ENCODE results near the gene TBC1D22B. TPM values are rescaled to one million over a fixed set of nuclear protein-coding genes. Genes with fewer than 3 reads are reported as not detected.

The TBC1D22B gene
- total and polyA plus RNA-seq, 2 experiments from 2014 or later, result 9.1 to 19.9 TPM

DNA sequence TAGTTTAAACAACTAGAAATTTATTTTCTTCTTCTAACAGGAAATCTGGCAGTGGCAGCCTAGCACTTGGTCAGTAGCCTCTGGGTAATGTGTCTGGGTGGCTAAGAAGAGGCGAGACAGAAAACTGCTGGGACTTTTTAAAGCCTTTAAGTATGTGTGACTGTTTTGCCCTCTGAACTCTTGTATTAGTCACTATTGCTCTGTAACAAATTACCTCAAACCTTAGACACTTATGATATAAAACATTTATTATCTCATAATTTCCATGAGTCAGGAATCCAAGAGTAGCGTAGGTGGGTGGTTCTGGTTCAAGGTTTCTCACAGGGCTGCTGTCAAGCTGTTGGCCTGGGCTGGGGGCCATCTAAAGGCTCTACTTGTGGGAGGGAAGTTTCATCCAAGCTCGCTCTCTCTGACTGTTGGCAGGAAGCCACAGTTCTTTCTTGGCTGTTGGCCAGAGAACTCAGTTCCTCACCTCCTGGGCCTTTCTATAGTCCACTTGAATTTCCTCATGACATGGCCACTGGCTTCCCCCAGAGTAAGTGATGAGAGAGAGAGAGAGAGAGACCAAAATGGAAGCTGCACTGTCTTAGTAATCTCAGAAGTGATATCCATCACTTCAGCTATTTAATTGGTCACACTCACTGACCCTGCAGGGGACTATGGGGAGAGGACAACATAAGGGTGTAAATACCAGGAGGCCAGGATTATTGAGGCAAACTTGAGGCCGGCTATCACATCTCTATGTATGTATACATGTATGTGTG is 17.4 kb upstream of the TBC1D22B start:
- Histone ChIP-seq H3K36me3 (ENCODE audit: insufficient read depth) (no peaks in the 10 kb centered on the region), H3K4me2 (no peak overlapping the region), H2AFZ (no peak overlapping the region), H3K27me3 (ENCODE audit: insufficient read depth) (no peaks in the 10 kb centered on the region), H3K27ac (ENCODE audit: low read depth) (no peak overlapping the region; the same call in 1 of the 2 replicates), H4K20me1 (replicated peaks; ENCODE audit: insufficient read depth) (no peaks in the 10 kb centered on the region), H3K4me3 (no peak overlapping the region), H3F3A (replicated peaks; ENCODE audit: low read depth) (peaks cover 4% of the 10 kb centered on the region; the same call in 1 of the 2 replicates), H3K4me1 (ENCODE audit: insufficient read depth) (no peaks in the 10 kb centered on the region), H3K9me2 (ENCODE audit: insufficient read depth) (peaks cover 4% of the 10 kb centered on the region; the same call in 1 of the 2 replicates), H3K79me2 (replicated peaks; ENCODE audit: insufficient read depth) (no peaks in the 10 kb centered on the region)
- TF ChIP-seq EZH2phosphoT487 (IDR thresholded peaks at IDR 0.05; ENCODE audit: unreplicated experiment) (no peak), POLR2AphosphoS5 (IDR thresholded peaks at IDR 0.05; ENCODE audit: low read depth) (no peak), EZH2 (IDR thresholded peaks at IDR 0.05; ENCODE audit: low read depth, unreplicated experiment) (no peak), STAT1 (IDR thresholded peaks at IDR 0.05; ENCODE audit: unreplicated experiment) (no peak), NANOG (IDR thresholded peaks at IDR 0.05; ENCODE audit: borderline replicate concordance) (no peak), ZNF114 (CRISPR knock-in tag; IDR thresholded peaks at IDR 0.05) (no peak), JUNB (IDR thresholded peaks at IDR 0.05; ENCODE audit: unreplicated experiment) (no peak)
- TF ChIP-seq, protein P1, sequence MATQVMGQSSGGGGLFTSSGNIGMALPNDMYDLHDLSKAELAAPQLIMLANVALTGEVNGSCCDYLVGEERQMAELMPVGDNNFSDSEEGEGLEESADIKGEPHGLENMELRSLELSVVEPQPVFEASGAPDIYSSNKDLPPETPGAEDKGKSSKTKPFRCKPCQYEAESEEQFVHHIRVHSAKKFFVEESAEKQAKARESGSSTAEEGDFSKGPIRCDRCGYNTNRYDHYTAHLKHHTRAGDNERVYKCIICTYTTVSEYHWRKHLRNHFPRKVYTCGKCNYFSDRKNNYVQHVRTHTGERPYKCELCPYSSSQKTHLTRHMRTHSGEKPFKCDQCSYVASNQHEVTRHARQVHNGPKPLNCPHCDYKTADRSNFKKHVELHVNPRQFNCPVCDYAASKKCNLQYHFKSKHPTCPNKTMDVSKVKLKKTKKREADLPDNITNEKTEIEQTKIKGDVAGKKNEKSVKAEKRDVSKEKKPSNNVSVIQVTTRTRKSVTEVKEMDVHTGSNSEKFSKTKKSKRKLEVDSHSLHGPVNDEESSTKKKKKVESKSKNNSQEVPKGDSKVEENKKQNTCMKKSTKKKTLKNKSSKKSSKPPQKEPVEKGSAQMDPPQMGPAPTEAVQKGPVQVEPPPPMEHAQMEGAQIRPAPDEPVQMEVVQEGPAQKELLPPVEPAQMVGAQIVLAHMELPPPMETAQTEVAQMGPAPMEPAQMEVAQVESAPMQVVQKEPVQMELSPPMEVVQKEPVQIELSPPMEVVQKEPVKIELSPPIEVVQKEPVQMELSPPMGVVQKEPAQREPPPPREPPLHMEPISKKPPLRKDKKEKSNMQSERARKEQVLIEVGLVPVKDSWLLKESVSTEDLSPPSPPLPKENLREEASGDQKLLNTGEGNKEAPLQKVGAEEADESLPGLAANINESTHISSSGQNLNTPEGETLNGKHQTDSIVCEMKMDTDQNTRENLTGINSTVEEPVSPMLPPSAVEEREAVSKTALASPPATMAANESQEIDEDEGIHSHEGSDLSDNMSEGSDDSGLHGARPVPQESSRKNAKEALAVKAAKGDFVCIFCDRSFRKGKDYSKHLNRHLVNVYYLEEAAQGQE (IDR thresholded peaks at IDR 0.05; ENCODE audit: unreplicated experiment), result no peak
- ATAC-seq (no peak), DNase-seq (ENCODE audit: low spot score) (no peak)
- Mint-ChIP-seq H3K9me3 (no peaks in the 10 kb centered on the region), H3K27ac (no peak overlapping the region), H3K4me1 (peaks cover 3% of the 10 kb centered on the region; the same call in 1 of the 3 replicates), H3K27me3 (ENCODE audit: insufficient read depth, low read depth, poor library complexity) (peaks cover 4% of the 10 kb centered on the region), H3K4me3 (no peak overlapping the region), H3K36me3 (ENCODE audit: low read depth) (no peaks in the 10 kb centered on the region)

DNA sequence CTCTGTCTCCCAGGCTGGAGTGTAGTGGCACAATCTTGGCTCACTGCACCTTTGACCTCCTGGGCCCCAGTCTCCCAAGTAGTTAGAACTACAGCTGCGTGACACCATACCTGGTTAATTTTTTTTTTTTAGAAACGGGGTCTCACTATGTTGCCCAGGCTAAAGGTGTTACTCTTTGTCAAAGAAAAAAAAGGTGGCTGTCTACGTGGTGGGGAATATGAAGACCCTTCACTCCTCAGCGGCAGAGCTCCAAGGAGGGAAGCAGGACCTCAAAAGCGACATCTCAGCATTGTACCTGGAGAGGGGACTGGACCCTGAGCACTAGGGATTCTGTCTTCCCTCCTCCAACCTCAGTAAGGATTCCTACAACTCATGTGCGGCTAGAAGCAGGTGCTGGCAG is 16.4 kb upstream of the TBC1D22B start:
- H3K9me2 ChIP-seq (ENCODE audit: insufficient read depth), result peaks cover 4% of the 10 kb centered on the region; the same call in 1 of the 2 replicates
- H3K79me2 ChIP-seq (replicated peaks; ENCODE audit: insufficient read depth), result no peaks in the 10 kb centered on the region
- no peaks in the 10 kb centered on the region for H3K36me3 Mint-ChIP-seq (ENCODE audit: low read depth)
- H3K27me3 ChIP-seq (ENCODE audit: insufficient read depth), result no peaks in the 10 kb centered on the region
- H2AFZ ChIP-seq, result no peak overlapping the region
- H3K9me3 Mint-ChIP-seq, result no peaks in the 10 kb centered on the region
- H3K27me3 Mint-ChIP-seq (ENCODE audit: insufficient read depth, low read depth, poor library complexity), result peaks cover 4% of the 10 kb centered on the region
- H3K4me3 Mint-ChIP-seq, result no peak overlapping the region
- H3K27ac Mint-ChIP-seq, result no peak overlapping the region
- peaks cover 3% of the 10 kb centered on the region; the same call in 1 of the 3 replicates for H3K4me1 Mint-ChIP-seq
- H4K20me1 ChIP-seq (replicated peaks; ENCODE audit: insufficient read depth), result no peaks in the 10 kb centered on the region
- H3K27ac ChIP-seq (ENCODE audit: low read depth), result no peak overlapping the region
- H3F3A ChIP-seq (replicated peaks; ENCODE audit: low read depth), result peaks cover 4% of the 10 kb centered on the region; the same call in 1 of the 2 replicates
- ATAC-seq (no peak), DNase-seq (ENCODE audit: low spot score) (no peak)
- no peak overlapping the region for H3K4me2 ChIP-seq
- no peaks in the 10 kb centered on the region for H3K36me3 ChIP-seq (ENCODE audit: insufficient read depth)
- TF ChIP-seq EZH2 (IDR thresholded peaks at IDR 0.05; ENCODE audit: low read depth, unreplicated experiment), result no peak
- TF ChIP-seq JUNB (IDR thresholded peaks at IDR 0.05; ENCODE audit: unreplicated experiment), result no peak
- no peak for TF ChIP-seq POLR2AphosphoS5 (IDR thresholded peaks at IDR 0.05; ENCODE audit: low read depth)
- TF ChIP-seq, protein P2, sequence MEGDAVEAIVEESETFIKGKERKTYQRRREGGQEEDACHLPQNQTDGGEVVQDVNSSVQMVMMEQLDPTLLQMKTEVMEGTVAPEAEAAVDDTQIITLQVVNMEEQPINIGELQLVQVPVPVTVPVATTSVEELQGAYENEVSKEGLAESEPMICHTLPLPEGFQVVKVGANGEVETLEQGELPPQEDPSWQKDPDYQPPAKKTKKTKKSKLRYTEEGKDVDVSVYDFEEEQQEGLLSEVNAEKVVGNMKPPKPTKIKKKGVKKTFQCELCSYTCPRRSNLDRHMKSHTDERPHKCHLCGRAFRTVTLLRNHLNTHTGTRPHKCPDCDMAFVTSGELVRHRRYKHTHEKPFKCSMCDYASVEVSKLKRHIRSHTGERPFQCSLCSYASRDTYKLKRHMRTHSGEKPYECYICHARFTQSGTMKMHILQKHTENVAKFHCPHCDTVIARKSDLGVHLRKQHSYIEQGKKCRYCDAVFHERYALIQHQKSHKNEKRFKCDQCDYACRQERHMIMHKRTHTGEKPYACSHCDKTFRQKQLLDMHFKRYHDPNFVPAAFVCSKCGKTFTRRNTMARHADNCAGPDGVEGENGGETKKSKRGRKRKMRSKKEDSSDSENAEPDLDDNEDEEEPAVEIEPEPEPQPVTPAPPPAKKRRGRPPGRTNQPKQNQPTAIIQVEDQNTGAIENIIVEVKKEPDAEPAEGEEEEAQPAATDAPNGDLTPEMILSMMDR (conservative IDR thresholded peaks at IDR 0.05; ENCODE audit: low read depth in 2 of 2), result no peak
- H3K4me3 ChIP-seq, result no peak overlapping the region
- no peaks in the 10 kb centered on the region for H3K4me1 ChIP-seq (ENCODE audit: insufficient read depth)
